ENCODE data around the gene AKTIP.
"Not testable (repeated sequence)": the region's sequence is repeated elsewhere in the genome, so short reads cannot be mapped to it uniquely, and the experiment has no call there.

Gene AKTIP

GRCh38 chr16:53517851-53518250 is 14.8 kb upstream of the AKTIP start:
- no peak for FAIRE-seq
- DNase-seq (ENCODE audit: insufficient read length, low spot score) = no peak
- TF ChIP-seq POLR2A (IDR thresholded peaks at IDR 0.05; ENCODE audit: low read depth, low read length) = no peak

- TF ChIP-seq POLR2AphosphoS5 (IDR thresholded peaks at IDR 0.05; ENCODE audit: low read depth, low read length) (no peak), POLR2A (IDR thresholded peaks at IDR 0.05; ENCODE audit: low read depth, low read length) (no peak), PAX5 (IDR thresholded peaks at IDR 0.05; ENCODE audit: insufficient read depth, low read length, severe bottlenecking) (no peak), SPI1 (IDR thresholded peaks at IDR 0.05; ENCODE audit: low read depth, low read length) (no peak)
Observed at GRCh38 chr16:53515811-53516210, 12.8 kb upstream of the AKTIP start.

GRCh38 chr16:53515259-53515658 is 12.2 kb upstream of the AKTIP start:
- DNase-seq (ENCODE audit: insufficient read length, low spot score) (no peak), FAIRE-seq (no peak)
- TF ChIP-seq TAF1 (IDR thresholded peaks at IDR 0.05; ENCODE audit: low read depth, low read length) (no peak), POU2F2 (IDR thresholded peaks at IDR 0.05; ENCODE audit: low read depth, low read length) (no peak), SPI1 (IDR thresholded peaks at IDR 0.05; ENCODE audit: low read depth, low read length) (no peak), POLR2A (IDR thresholded peaks at IDR 0.05; ENCODE audit: low read depth, low read length) (no peak), PAX5 (IDR thresholded peaks at IDR 0.05; ENCODE audit: insufficient read depth, low read length, severe bottlenecking) (no peak), POLR2AphosphoS5 (IDR thresholded peaks at IDR 0.05; ENCODE audit: low read depth, low read length) (no peak)

More at GRCh38 chr16:53515811-53516210, 12.8 kb upstream of the AKTIP start:
- no peak for FAIRE-seq
- no peak for DNase-seq (ENCODE audit: insufficient read length, low spot score)

GRCh38 chr16:53512795-53513194 is 9.8 kb upstream of the AKTIP start:
- DNase-seq (ENCODE audit: insufficient read length, low spot score); FAIRE-seq: not testable (repeated sequence)

GRCh38 chr16:53511403-53512280 is 8.6 kb upstream of the AKTIP start:
- no peak for FAIRE-seq
- TF ChIP-seq POLR2AphosphoS5 (IDR thresholded peaks at IDR 0.05; ENCODE audit: low read depth, low read length) = no peak
- TF ChIP-seq SPI1 (IDR thresholded peaks at IDR 0.05; ENCODE audit: low read depth, low read length) = no peak
- TF ChIP-seq TAF1 (IDR thresholded peaks at IDR 0.05; ENCODE audit: low read depth, low read length) = no peak
- TF ChIP-seq PAX5 (IDR thresholded peaks at IDR 0.05; ENCODE audit: insufficient read depth, low read length, severe bottlenecking) = no peak
- TF ChIP-seq POLR2A (IDR thresholded peaks at IDR 0.05; ENCODE audit: low read depth, low read length) = no peak
- no peak for TF ChIP-seq POU2F2 (IDR thresholded peaks at IDR 0.05; ENCODE audit: low read depth, low read length)
- no peak for DNase-seq (ENCODE audit: insufficient read length, low spot score)

GRCh38 chr16:53511084-53511402 is 8.0 kb upstream of the AKTIP start:
- DNase-seq (ENCODE audit: insufficient read length, low spot score) (no peak), FAIRE-seq (no peak)
- TF ChIP-seq POU2F2 (IDR thresholded peaks at IDR 0.05; ENCODE audit: low read depth, low read length) (no peak), POLR2AphosphoS5 (IDR thresholded peaks at IDR 0.05; ENCODE audit: low read depth, low read length) (no peak), TAF1 (IDR thresholded peaks at IDR 0.05; ENCODE audit: low read depth, low read length) (no peak), SPI1 (IDR thresholded peaks at IDR 0.05; ENCODE audit: low read depth, low read length) (no peak), POLR2A (IDR thresholded peaks at IDR 0.05; ENCODE audit: low read depth, low read length) (no peak), PAX5 (IDR thresholded peaks at IDR 0.05; ENCODE audit: insufficient read depth, low read length, severe bottlenecking) (no peak)

GRCh38 chr16:53510704-53511070 is 7.7 kb upstream of the AKTIP start:
- DNase-seq (ENCODE audit: insufficient read length, low spot score) (no peak), FAIRE-seq (no peak)
- TF ChIP-seq SPI1 (IDR thresholded peaks at IDR 0.05; ENCODE audit: low read depth, low read length) (no peak), POLR2A (IDR thresholded peaks at IDR 0.05; ENCODE audit: low read depth, low read length) (no peak), POU2F2 (IDR thresholded peaks at IDR 0.05; ENCODE audit: low read depth, low read length) (no peak), PAX5 (IDR thresholded peaks at IDR 0.05; ENCODE audit: insufficient read depth, low read length, severe bottlenecking) (no peak), POLR2AphosphoS5 (IDR thresholded peaks at IDR 0.05; ENCODE audit: low read depth, low read length) (no peak), TAF1 (IDR thresholded peaks at IDR 0.05; ENCODE audit: low read depth, low read length) (no peak)

GRCh38 chr16:53509906-53510703 is 7.1 kb upstream of the AKTIP start:
- FAIRE-seq (peak; percentile 66), DNase-seq (ENCODE audit: insufficient read length, low spot score) (no peak)
- no peak for TF ChIP-seq SPI1 (IDR thresholded peaks at IDR 0.05; ENCODE audit: low read depth, low read length)

- TF ChIP-seq TAF1 (IDR thresholded peaks at IDR 0.05; ENCODE audit: low read depth, low read length) (no peak), SPI1 (IDR thresholded peaks at IDR 0.05; ENCODE audit: low read depth, low read length) (no peak), PAX5 (IDR thresholded peaks at IDR 0.05; ENCODE audit: insufficient read depth, low read length, severe bottlenecking) (no peak), POU2F2 (IDR thresholded peaks at IDR 0.05; ENCODE audit: low read depth, low read length) (no peak), POLR2AphosphoS5 (IDR thresholded peaks at IDR 0.05; ENCODE audit: low read depth, low read length) (no peak), POLR2A (IDR thresholded peaks at IDR 0.05; ENCODE audit: low read depth, low read length) (no peak)
- no peak for FAIRE-seq
Observed at GRCh38 chr16:53507464-53508179, 4.6 kb upstream of the AKTIP start.

GRCh38 chr16:53506254-53506653 is 3.2 kb upstream of the AKTIP start:
- TF ChIP-seq POU2F2 (IDR thresholded peaks at IDR 0.05; ENCODE audit: low read depth, low read length) (no peak), TAF1 (IDR thresholded peaks at IDR 0.05; ENCODE audit: low read depth, low read length) (no peak), PAX5 (IDR thresholded peaks at IDR 0.05; ENCODE audit: insufficient read depth, low read length, severe bottlenecking) (no peak), POLR2AphosphoS5 (IDR thresholded peaks at IDR 0.05; ENCODE audit: low read depth, low read length) (no peak), POLR2A (IDR thresholded peaks at IDR 0.05; ENCODE audit: low read depth, low read length) (no peak), SPI1 (IDR thresholded peaks at IDR 0.05; ENCODE audit: low read depth, low read length) (no peak)
- no peak for FAIRE-seq
- no peak for DNase-seq (ENCODE audit: insufficient read length, low spot score)

More at GRCh38 chr16:53507464-53508179, 4.6 kb upstream of the AKTIP start:
- no peak for DNase-seq (ENCODE audit: insufficient read length, low spot score)
